HEK293 (cell line): Measurements from ENCODE around the gene HSFX3.

Source experiments
- CTCF ChIA-PET: fragments of 350-600 bp; formaldehyde crosslinking; extraction: SDS; loops from one replicate; lab custom pipeline; 2021; ENCODE audit warnings: antibody characterized with exemption; lab: Yijun Ruan, JAX
- POLR2A ChIA-PET: fragments of 300-600 bp; formaldehyde crosslinking; extraction: SDS; loops from one replicate; lab custom pipeline; 2020; ENCODE audit warnings: antibody characterized with exemption, inconsistent platforms; lab: Yijun Ruan, JAX
- H3K27ac ChIP-seq: fragments of 200-500 bp; sonication (Bioruptor generic); 2 replicates; pipeline ENCODE4 v1.5.1; 2014; ENCODE audit warnings: low read depth, low read length, control low read depth, inconsistent platforms; ENCODE audit errors: extremely low read depth
- H3K36me3 ChIP-seq, 2 experiments: fragments of 200-500 bp in 1 of 2; sonication (Bioruptor generic) in 1 of 2; 1 replicate in 1 of 2; 2 replicates in 1 of 2; pipeline ENCODE4 v1.5.1; 2014 to 2017; ENCODE audit warnings: inconsistent platforms in 2 of 2, low read length in 2 of 2; ENCODE audit not compliant: control insufficient read depth in 2 of 2, insufficient read depth in 1 of 2
- H3K4me1 ChIP-seq: fragments of 200-500 bp; sonication (Bioruptor generic); 2 replicates; pipeline ENCODE4 v1.5.1; 2014; ENCODE audit warnings: mild to moderate bottlenecking, low read length, inconsistent platforms; ENCODE audit not compliant: control insufficient read depth, insufficient read depth
- H3K4me3 ChIP-seq: 2 replicates; pipeline ENCODE4 v1.5.1; 2011; ENCODE audit warnings: low read depth, mild to moderate bottlenecking, control low read depth, low read length, moderate library complexity
- H3K9me3 ChIP-seq: fragments of 200-500 bp; sonication (Bioruptor generic); 2 replicates; pipeline ENCODE4 v1.5.1; 2014; ENCODE audit warnings: low read depth, low read length, inconsistent platforms; ENCODE audit not compliant: control insufficient read depth, insufficient read depth
- BCL11B ChIP-seq: fragments of 450-650 bp; formaldehyde crosslinking; IDR thresholded peaks from 2 replicates; pipeline ENCODE4 v1.5.1; 2016; ENCODE audit warnings: low read depth, missing biosample characterization, missing genetic modification characterization
- INSM2 ChIP-seq: fragments of 450-650 bp; formaldehyde crosslinking; IDR thresholded peaks from 2 replicates; pipeline ENCODE4 v1.5.1; 2016; ENCODE audit warnings: missing biosample characterization, missing genetic modification characterization
- KLF10 ChIP-seq: fragments of 450-650 bp; IDR thresholded peaks from 2 replicates; pipeline ENCODE4 v1.5.1; 2018; ENCODE audit warnings: missing biosample characterization, mild to moderate bottlenecking, missing genetic modification characterization
- OSR2 ChIP-seq: fragments of 450-650 bp; formaldehyde crosslinking; IDR thresholded peaks from 2 replicates; pipeline ENCODE4 v1.5.1; 2016; ENCODE audit warnings: missing biosample characterization, missing genetic modification characterization
- PRDM1 ChIP-seq: fragments of 450-650 bp; formaldehyde crosslinking; IDR thresholded peaks from 2 replicates; pipeline ENCODE4; 2016; ENCODE audit warnings: missing biosample characterization, missing genetic modification characterization
- WT1 ChIP-seq: fragments of 450-650 bp; formaldehyde crosslinking; IDR thresholded peaks from 2 replicates; pipeline ENCODE4 v1.5.1; 2016; ENCODE audit warnings: missing biosample characterization, missing genetic modification characterization
- ZBTB26 ChIP-seq: fragments of 450-650 bp; formaldehyde crosslinking; optimal IDR thresholded peaks from 2 replicates; pipeline ENCODE3; 2016; ENCODE audit warnings: missing biosample characterization, mild to moderate bottlenecking, missing genetic modification characterization
- ZFP3 ChIP-seq: fragments of 450-650 bp; formaldehyde crosslinking; IDR thresholded peaks from 2 replicates; pipeline ENCODE4 v1.5.1; 2016; ENCODE audit warnings: low read depth, missing biosample characterization, missing genetic modification characterization
- ZNF146 ChIP-seq: fragments of 450-650 bp; formaldehyde crosslinking; IDR thresholded peaks from 2 replicates; pipeline ENCODE4 v1.5.1; 2016; ENCODE audit warnings: missing biosample characterization, missing genetic modification characterization
- ZNF155 ChIP-seq: fragments of 450-650 bp; formaldehyde crosslinking; IDR thresholded peaks from 2 replicates; pipeline ENCODE4 v1.5.1; 2016; ENCODE audit warnings: missing biosample characterization, missing genetic modification characterization
- ZNF202 ChIP-seq: fragments of 450-650 bp; formaldehyde crosslinking; IDR thresholded peaks from 2 replicates; pipeline ENCODE4 v1.5.1; 2016; ENCODE audit warnings: missing biosample characterization, missing genetic modification characterization, borderline replicate concordance
- ZNF223 ChIP-seq: fragments of 450-650 bp; formaldehyde crosslinking; IDR thresholded peaks from 2 replicates; pipeline ENCODE4 v1.5.1; 2016; ENCODE audit warnings: missing biosample characterization, missing genetic modification characterization
- ZNF248 ChIP-seq: fragments of 450-650 bp; formaldehyde crosslinking; IDR thresholded peaks from 2 replicates; pipeline ENCODE4 v1.5.1; 2017; ENCODE audit warnings: missing biosample characterization, missing genetic modification characterization
- ZNF292 ChIP-seq: fragments of 450-650 bp; formaldehyde crosslinking; IDR thresholded peaks from 2 replicates; pipeline ENCODE4 v1.5.1; 2016; ENCODE audit warnings: low read depth, missing biosample characterization, missing genetic modification characterization, borderline replicate concordance
- ZNF311 ChIP-seq: fragments of 450-650 bp; formaldehyde crosslinking; IDR thresholded peaks from 2 replicates; pipeline ENCODE4 v1.5.1; 2017; ENCODE audit warnings: missing biosample characterization, missing genetic modification characterization, borderline replicate concordance
- ZNF354C ChIP-seq: fragments of 450-650 bp; formaldehyde crosslinking; IDR thresholded peaks from 2 replicates; pipeline ENCODE4 v1.5.1; 2016; ENCODE audit warnings: missing biosample characterization, missing genetic modification characterization, low read depth, borderline replicate concordance
- ZNF366 ChIP-seq: fragments of 450-650 bp; formaldehyde crosslinking; conservative IDR thresholded peaks from 2 replicates; pipeline ENCODE4 v1.5.1; 2016; ENCODE audit warnings: missing biosample characterization, missing genetic modification characterization
- ZNF473 ChIP-seq: fragments of 450-650 bp; formaldehyde crosslinking; IDR thresholded peaks from 2 replicates; pipeline ENCODE4 v1.5.1; 2017; ENCODE audit warnings: missing biosample characterization, missing genetic modification characterization
- ZNF488 ChIP-seq: fragments of 450-650 bp; formaldehyde crosslinking; IDR thresholded peaks from 2 replicates; pipeline ENCODE4 v1.5.1; 2016; ENCODE audit warnings: missing biosample characterization, missing genetic modification characterization
- ZNF549 ChIP-seq: fragments of 450-650 bp; IDR thresholded peaks from 2 replicates; pipeline ENCODE4 v1.5.1; 2018; ENCODE audit warnings: missing biosample characterization, missing genetic modification characterization, mild to moderate bottlenecking, inconsistent platforms, moderate library complexity
- ZNF585B ChIP-seq: fragments of 450-650 bp; formaldehyde crosslinking; IDR thresholded peaks from 2 replicates; pipeline ENCODE4 v1.5.1; 2016; ENCODE audit warnings: missing biosample characterization, missing genetic modification characterization
- ZNF623 ChIP-seq: fragments of 450-650 bp; formaldehyde crosslinking; IDR thresholded peaks from 2 replicates; pipeline ENCODE4 v1.5.1; 2016; ENCODE audit warnings: missing biosample characterization, missing genetic modification characterization
- ZNF660 ChIP-seq: fragments of 450-650 bp; IDR thresholded peaks from 2 replicates; pipeline ENCODE4 v1.5.1; 2018; ENCODE audit warnings: missing biosample characterization, mild to moderate bottlenecking, missing genetic modification characterization
- ZNF701 ChIP-seq: fragments of 450-650 bp; formaldehyde crosslinking; IDR thresholded peaks from 2 replicates; pipeline ENCODE4 v1.5.1; 2016; ENCODE audit warnings: missing biosample characterization, missing genetic modification characterization
- ZNF777 ChIP-seq: fragments of 450-650 bp; formaldehyde crosslinking; IDR thresholded peaks from 2 replicates; pipeline ENCODE4 v1.5.1; 2017; ENCODE audit warnings: missing biosample characterization, missing genetic modification characterization, borderline replicate concordance
- ZSCAN18 ChIP-seq: fragments of 450-650 bp; formaldehyde crosslinking; IDR thresholded peaks from 2 replicates; pipeline ENCODE4 v1.5.1; 2016; ENCODE audit warnings: missing biosample characterization, missing genetic modification characterization
- ZSCAN5A ChIP-seq: fragments of 450-650 bp; formaldehyde crosslinking; IDR thresholded peaks from 2 replicates; pipeline ENCODE4 v1.5.1; 2016; ENCODE audit warnings: missing biosample characterization, missing genetic modification characterization
- TF ChIP-seq, protein P1 (sequence below): fragments of 450-650 bp; formaldehyde crosslinking; IDR thresholded peaks from 2 replicates; pipeline ENCODE4 v1.5.1; 2016; ENCODE audit warnings: missing biosample characterization, missing genetic modification characterization

HSFX3 gene

DNA sequence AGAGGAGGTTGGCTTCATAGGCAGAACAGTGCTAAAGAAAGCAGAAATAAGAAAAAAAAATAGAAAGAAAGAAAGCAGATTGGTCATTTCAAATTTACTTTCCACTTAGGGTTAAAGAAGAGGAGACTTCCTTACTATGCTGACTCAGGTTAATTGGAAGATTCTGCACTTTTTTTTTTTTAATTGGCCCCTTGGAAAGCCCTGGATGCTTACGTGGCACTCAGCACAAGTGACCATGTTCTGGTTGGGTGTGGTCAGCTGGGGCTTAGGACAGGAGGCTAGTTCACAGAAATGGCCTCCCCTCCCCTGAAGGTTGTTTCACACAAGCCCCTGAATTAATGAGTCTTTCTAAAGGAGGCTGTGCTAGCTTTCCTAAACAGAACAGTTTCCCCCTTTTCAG is 23.0 kb upstream of the HSFX3 start:
- Histone ChIP-seq H3K4me3 (no peak overlapping the region), H3K27ac (no peak overlapping the region), H3K4me1 (peaks cover 16% of the 10 kb centered on the region), H3K9me3 (no peaks in the 10 kb centered on the region), H3K36me3 (no peaks in the 10 kb centered on the region)
- CTCF ChIA-PET: interaction anchor here (0.7 kb wide), 1 partner anchor 60 kb away, joined by 3 read pairs; no protein-coding TSS in a partner anchor
- POLR2A ChIA-PET: interaction anchor here (0.6 kb wide), 1 partner anchor 32 kb away, joined by 3 read pairs; the partner anchor contains the start of gene EOLA1
- TF ChIP-seq ZNF701 (no peak), ZNF354C (tag by site-specific recombination) (no peak), ZNF623 (tag by site-specific recombination) (no peak), ZNF488 (tag by site-specific recombination) (no peak), ZNF202 (tag by site-specific recombination) (no peak), ZNF777 (tag by site-specific recombination) (no peak), ZNF292 (no peak), ZSCAN18 (tag by site-specific recombination) (no peak), BCL11B (tag by site-specific recombination) (no peak), ZNF146 (tag by site-specific recombination) (no peak), ZFP3 (tag by site-specific recombination) (no peak), OSR2 (no peak), ZNF366 (tag by site-specific recombination) (no peak), KLF10 (no peak), INSM2 (no peak), ZNF660 (no peak)
- TF ChIP-seq, protein P1, sequence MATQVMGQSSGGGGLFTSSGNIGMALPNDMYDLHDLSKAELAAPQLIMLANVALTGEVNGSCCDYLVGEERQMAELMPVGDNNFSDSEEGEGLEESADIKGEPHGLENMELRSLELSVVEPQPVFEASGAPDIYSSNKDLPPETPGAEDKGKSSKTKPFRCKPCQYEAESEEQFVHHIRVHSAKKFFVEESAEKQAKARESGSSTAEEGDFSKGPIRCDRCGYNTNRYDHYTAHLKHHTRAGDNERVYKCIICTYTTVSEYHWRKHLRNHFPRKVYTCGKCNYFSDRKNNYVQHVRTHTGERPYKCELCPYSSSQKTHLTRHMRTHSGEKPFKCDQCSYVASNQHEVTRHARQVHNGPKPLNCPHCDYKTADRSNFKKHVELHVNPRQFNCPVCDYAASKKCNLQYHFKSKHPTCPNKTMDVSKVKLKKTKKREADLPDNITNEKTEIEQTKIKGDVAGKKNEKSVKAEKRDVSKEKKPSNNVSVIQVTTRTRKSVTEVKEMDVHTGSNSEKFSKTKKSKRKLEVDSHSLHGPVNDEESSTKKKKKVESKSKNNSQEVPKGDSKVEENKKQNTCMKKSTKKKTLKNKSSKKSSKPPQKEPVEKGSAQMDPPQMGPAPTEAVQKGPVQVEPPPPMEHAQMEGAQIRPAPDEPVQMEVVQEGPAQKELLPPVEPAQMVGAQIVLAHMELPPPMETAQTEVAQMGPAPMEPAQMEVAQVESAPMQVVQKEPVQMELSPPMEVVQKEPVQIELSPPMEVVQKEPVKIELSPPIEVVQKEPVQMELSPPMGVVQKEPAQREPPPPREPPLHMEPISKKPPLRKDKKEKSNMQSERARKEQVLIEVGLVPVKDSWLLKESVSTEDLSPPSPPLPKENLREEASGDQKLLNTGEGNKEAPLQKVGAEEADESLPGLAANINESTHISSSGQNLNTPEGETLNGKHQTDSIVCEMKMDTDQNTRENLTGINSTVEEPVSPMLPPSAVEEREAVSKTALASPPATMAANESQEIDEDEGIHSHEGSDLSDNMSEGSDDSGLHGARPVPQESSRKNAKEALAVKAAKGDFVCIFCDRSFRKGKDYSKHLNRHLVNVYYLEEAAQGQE (tag by site-specific recombination): no peak

GRCh38 chrX:149571770-149572169 is 22.0 kb upstream of the HSFX3 start:
- H3K4me3 ChIP-seq: no peak overlapping the region
- H3K4me1 ChIP-seq: peaks cover 16% of the 10 kb centered on the region
- CTCF ChIA-PET: interaction anchor here (0.6 kb wide), 2 partner anchors 276 to 551 kb away, joined by 3 to 6 read pairs; no protein-coding TSS in a partner anchor
- POLR2A ChIA-PET: no interaction called here
- H3K27ac ChIP-seq: no peak overlapping the region
- no peaks in the 10 kb centered on the region for H3K9me3 ChIP-seq
- no peaks in the 10 kb centered on the region for H3K36me3 ChIP-seq
- no peak for TF ChIP-seq ZNF473
- TF ChIP-seq PRDM1: no peak
- TF ChIP-seq ZNF585B (tag by site-specific recombination): no peak
- TF ChIP-seq ZNF311 (tag by site-specific recombination): no peak
- TF ChIP-seq ZSCAN5A (tag by site-specific recombination): no peak
- TF ChIP-seq ZNF223 (tag by site-specific recombination): no peak
- no peak for TF ChIP-seq ZNF549 (tag by site-specific recombination)
- TF ChIP-seq WT1 (tag by site-specific recombination): no peak
- TF ChIP-seq ZNF155 (tag by site-specific recombination): no peak
- no peak for TF ChIP-seq ZNF701
- no peak for TF ChIP-seq ZBTB26 (tag by site-specific recombination)
- TF ChIP-seq ZNF248 (tag by site-specific recombination): no peak
